ENCODE measurements around the gene DNM3.
"Not testable (repeated sequence)": the region's sequence is repeated elsewhere in the genome, so short reads cannot be mapped to it uniquely, and the experiment has no call there.

The DNM3 gene

GRCh38 chr1:172054172-172054571 is 212.9 kb downstream of the DNM3 start:
- DNase-seq = no peak

GRCh38 chr1:172055816-172056419 is 214.6 kb downstream of the DNM3 start:
- not testable (repeated sequence) for DNase-seq

- no peak for DNase-seq
These were observed 227.0 kb downstream of the DNM3 start for GRCh38 chr1:172068334-172068733.

GRCh38 chr1:172069051-172069450 is 227.8 kb downstream of the DNM3 start:
- no peak for DNase-seq

GRCh38 chr1:172069534-172069933 is 228.2 kb downstream of the DNM3 start:
- no peak for DNase-seq

GRCh38 chr1:172070055-172070454 is 228.8 kb downstream of the DNM3 start:
- DNase-seq = no peak

GRCh38 chr1:172071746-172072145 is 230.4 kb downstream of the DNM3 start:
- DNase-seq = no peak

- DNase-seq = not testable (repeated sequence)
These were observed 238.6 kb downstream of the DNM3 start for GRCh38 chr1:172079859-172080258.

GRCh38 chr1:172083191-172083590 is 241.9 kb downstream of the DNM3 start:
- DNase-seq = no peak

- DNase-seq = no peak
These were observed 243.6 kb downstream of the DNM3 start for GRCh38 chr1:172084876-172085275.

GRCh38 chr1:172085317-172085716 is 244.0 kb downstream of the DNM3 start:
- no peak for DNase-seq

- no peak for DNase-seq
These were observed 244.8 kb downstream of the DNM3 start for GRCh38 chr1:172086137-172086536.

- DNase-seq = no peak
These were observed 247.0 kb downstream of the DNM3 start for GRCh38 chr1:172088256-172088655.

- DNase-seq = peak; percentile 42
These were observed 248.6 kb downstream of the DNM3 start for GRCh38 chr1:172089768-172090510.

GRCh38 chr1:172090511-172090817 is 249.2 kb downstream of the DNM3 start:
- DNase-seq = no peak

- DNase-seq = no peak
These were observed 254.5 kb downstream of the DNM3 start for GRCh38 chr1:172095846-172096245.

GRCh38 chr1:172105230-172105629 is 263.9 kb downstream of the DNM3 start:
- DNase-seq = no peak

GRCh38 chr1:172107316-172107975 is 266.1 kb downstream of the DNM3 start:
- DNase-seq = no peak

- DNase-seq = no peak
These were observed 267.0 kb downstream of the DNM3 start for GRCh38 chr1:172108161-172108893.

- no peak for DNase-seq
These were observed 268.1 kb downstream of the DNM3 start for GRCh38 chr1:172109359-172109758.

GRCh38 chr1:172112576-172112975 is 271.3 kb downstream of the DNM3 start:
- DNase-seq = no peak

- DNase-seq = peak; percentile 11
These were observed 276.5 kb downstream of the DNM3 start for GRCh38 chr1:172117800-172118199.

GRCh38 chr1:172118618-172119017 is 277.3 kb downstream of the DNM3 start:
- no peak for DNase-seq

GRCh38 chr1:172119184-172119583 is 277.9 kb downstream of the DNM3 start:
- DNase-seq = no peak
